Fibroblast of skin of back (primary cell): ENCODE measurements around the gene DMRTC2.

Experiments used
- DNase-seq: peaks from one replicate; pipeline ENCODE4 v3.0.0-alpha.2; 2013

Gene DMRTC2

GRCh38 chr19:41892173-41892902 is 47.5 kb downstream of the DMRTC2 start:
- no peak for DNase-seq

GRCh38 chr19:41893899-41894298 is 49.1 kb downstream of the DMRTC2 start:
- no peak for DNase-seq

GRCh38 chr19:41894350-41894749 is 49.5 kb downstream of the DMRTC2 start:
- DNase-seq = no peak

- DNase-seq = no peak
Measured at GRCh38 chr19:41895745-41896580, 51.1 kb downstream of the DMRTC2 start.

GRCh38 chr19:41896581-41896942 is 51.7 kb downstream of the DMRTC2 start:
- DNase-seq = no peak

- DNase-seq = no peak
Measured at GRCh38 chr19:41897181-41897580, 52.3 kb downstream of the DMRTC2 start.

GRCh38 chr19:41897820-41898219 is 53.0 kb downstream of the DMRTC2 start:
- DNase-seq = no peak

- no peak for DNase-seq
Measured at GRCh38 chr19:41898235-41898634, 53.4 kb downstream of the DMRTC2 start.
